Peyer's patch (tissue), 4 donors: Measurements from ENCODE around the gene AQP10.

Experiments
- POLR2A ChIP-seq, 2 donors: fragments of 450-650 bp; IDR thresholded peaks; one replicate each; pipeline ENCODE4 v1.5.1; 2017; ENCODE audit warnings: antibody characterized with exemption in 2 of 2, mild to moderate bottlenecking in 2 of 2, moderate library complexity in 2 of 2
- TF ChIP-seq, protein P1 (sequence below), 6 experiments: fragments of 450-650 bp in 4 of 6; fragments of 200-600 bp in 2 of 6; sonication (generic) in 1 of 6; IDR thresholded peaks; one replicate each; pipeline ENCODE4 v1.5.1; 2017 to 2019; ENCODE audit warnings: antibody characterized with exemption in 6 of 6, mild to moderate bottlenecking in 3 of 6, moderate library complexity in 1 of 6

- peak in 1 of 2 donors; percentile 14 for TF ChIP-seq POLR2A (IDR thresholded peaks at IDR 0.05)
- TF ChIP-seq, protein P1, sequence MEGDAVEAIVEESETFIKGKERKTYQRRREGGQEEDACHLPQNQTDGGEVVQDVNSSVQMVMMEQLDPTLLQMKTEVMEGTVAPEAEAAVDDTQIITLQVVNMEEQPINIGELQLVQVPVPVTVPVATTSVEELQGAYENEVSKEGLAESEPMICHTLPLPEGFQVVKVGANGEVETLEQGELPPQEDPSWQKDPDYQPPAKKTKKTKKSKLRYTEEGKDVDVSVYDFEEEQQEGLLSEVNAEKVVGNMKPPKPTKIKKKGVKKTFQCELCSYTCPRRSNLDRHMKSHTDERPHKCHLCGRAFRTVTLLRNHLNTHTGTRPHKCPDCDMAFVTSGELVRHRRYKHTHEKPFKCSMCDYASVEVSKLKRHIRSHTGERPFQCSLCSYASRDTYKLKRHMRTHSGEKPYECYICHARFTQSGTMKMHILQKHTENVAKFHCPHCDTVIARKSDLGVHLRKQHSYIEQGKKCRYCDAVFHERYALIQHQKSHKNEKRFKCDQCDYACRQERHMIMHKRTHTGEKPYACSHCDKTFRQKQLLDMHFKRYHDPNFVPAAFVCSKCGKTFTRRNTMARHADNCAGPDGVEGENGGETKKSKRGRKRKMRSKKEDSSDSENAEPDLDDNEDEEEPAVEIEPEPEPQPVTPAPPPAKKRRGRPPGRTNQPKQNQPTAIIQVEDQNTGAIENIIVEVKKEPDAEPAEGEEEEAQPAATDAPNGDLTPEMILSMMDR (IDR thresholded peaks at IDR 0.05), result no peak
Measured at GRCh38 chr1:154342836-154343472, 22.1 kb downstream of the AQP10 start.
